ENCODE measurements around the gene POLR1D. TPM values are rescaled to one million over a fixed set of nuclear protein-coding genes. Genes with fewer than 3 reads are reported as not detected.

POLR1D gene
- total RNA-seq, 2 experiments from 2014 or later = 191 to 198 TPM

DNA sequence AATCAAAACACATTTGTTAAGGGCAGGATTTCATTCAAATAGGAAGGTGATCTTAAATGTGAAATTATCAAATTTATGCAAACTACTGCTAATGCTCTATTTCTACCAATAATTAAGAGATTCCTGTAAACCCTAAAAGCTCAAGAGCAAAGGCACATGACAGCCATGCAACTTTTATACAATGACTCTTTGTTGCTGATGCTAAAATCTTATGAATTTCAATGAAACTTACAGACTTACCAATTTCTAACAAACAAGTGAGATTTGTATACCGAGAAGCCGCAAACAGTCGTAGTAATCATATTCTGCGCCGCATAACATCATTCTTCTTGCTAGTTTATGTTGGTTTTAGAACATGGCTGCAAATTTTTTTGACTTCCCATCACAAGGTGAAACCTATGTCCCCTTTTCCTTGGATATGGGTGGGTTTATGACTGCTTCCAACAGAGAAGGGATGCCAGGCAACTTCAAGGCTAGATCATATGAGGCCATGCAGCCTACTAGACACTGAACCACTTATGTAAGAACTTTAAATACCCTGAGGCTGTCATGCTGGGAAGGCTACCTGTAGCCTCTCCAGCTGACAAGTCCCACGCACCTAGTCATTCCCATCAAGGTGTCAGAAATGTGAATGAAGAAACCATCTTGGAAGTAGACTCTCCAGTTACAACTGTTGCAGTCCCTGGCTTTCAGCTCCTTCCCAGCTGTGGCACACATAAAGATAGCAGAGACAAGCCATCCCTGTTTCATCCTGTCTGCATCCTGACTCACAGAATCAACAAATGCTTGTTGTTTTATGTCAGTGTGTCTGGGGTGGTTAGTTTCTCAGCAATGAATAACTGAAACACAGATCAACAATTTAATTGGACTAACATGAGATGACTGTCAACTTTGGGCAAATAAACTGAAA lies 43.3 kb upstream of the POLR1D start:
- Mint-ChIP-seq H3K4me1 (ENCODE audit: low read depth) (peaks cover 14% of the 10 kb centered on the region), H3K4me3 (no peak overlapping the region), H3K36me3 (ENCODE audit: low read depth) (peaks cover 19% of the 10 kb centered on the region), H3K27ac (no peak overlapping the region), H3K9me3 (no peaks in the 10 kb centered on the region), H3K27me3 (no peaks in the 10 kb centered on the region)
- TF ChIP-seq, protein P1, sequence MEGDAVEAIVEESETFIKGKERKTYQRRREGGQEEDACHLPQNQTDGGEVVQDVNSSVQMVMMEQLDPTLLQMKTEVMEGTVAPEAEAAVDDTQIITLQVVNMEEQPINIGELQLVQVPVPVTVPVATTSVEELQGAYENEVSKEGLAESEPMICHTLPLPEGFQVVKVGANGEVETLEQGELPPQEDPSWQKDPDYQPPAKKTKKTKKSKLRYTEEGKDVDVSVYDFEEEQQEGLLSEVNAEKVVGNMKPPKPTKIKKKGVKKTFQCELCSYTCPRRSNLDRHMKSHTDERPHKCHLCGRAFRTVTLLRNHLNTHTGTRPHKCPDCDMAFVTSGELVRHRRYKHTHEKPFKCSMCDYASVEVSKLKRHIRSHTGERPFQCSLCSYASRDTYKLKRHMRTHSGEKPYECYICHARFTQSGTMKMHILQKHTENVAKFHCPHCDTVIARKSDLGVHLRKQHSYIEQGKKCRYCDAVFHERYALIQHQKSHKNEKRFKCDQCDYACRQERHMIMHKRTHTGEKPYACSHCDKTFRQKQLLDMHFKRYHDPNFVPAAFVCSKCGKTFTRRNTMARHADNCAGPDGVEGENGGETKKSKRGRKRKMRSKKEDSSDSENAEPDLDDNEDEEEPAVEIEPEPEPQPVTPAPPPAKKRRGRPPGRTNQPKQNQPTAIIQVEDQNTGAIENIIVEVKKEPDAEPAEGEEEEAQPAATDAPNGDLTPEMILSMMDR (IDR thresholded peaks at IDR 0.05) = no peak
- ATAC-seq (no peak), DNase-seq (no peak)
- POLR2A ChIA-PET = no interaction called here
- CTCF ChIA-PET = no interaction called here
- intact Hi-C loops (cut with micrococcal nuclease) = no loop called here

- peaks cover 28% of the 10 kb centered on the region for H3K4me1 Mint-ChIP-seq (ENCODE audit: low read depth)
- no peaks in the 10 kb centered on the region for H3K27me3 Mint-ChIP-seq
- ATAC-seq (no peak), DNase-seq (no peak)
- POLR2A ChIA-PET = no interaction called here
- TF ChIP-seq, protein P1 (IDR thresholded peaks at IDR 0.05) = no peak
- peaks cover 7% of the 10 kb centered on the region for H3K36me3 Mint-ChIP-seq (ENCODE audit: low read depth)
- H3K9me3 Mint-ChIP-seq = peaks cover 4% of the 10 kb centered on the region
- intact Hi-C loops (cut with micrococcal nuclease) = no loop called here
- H3K27ac Mint-ChIP-seq = peak overlapping the region; percentile 64
- CTCF ChIA-PET = no interaction called here
- H3K4me3 Mint-ChIP-seq = no peak overlapping the region
These were observed 38.0 kb upstream of the POLR1D start for GRCh38 chr13:27583645-27584044.

- POLR2A ChIA-PET = no interaction called here
- no peak overlapping the region for H3K4me3 Mint-ChIP-seq
- CTCF ChIA-PET = no interaction called here
These were observed 34.5 kb upstream of the POLR1D start for GRCh38 chr13:27587095-27587746.

GRCh38 chr13:27588405-27588804 lies 33.3 kb upstream of the POLR1D start:
- Mint-ChIP-seq H3K4me1 (ENCODE audit: low read depth) (peaks cover 21% of the 10 kb centered on the region), H3K27me3 (no peaks in the 10 kb centered on the region), H3K36me3 (ENCODE audit: low read depth) (no peaks in the 10 kb centered on the region), H3K27ac (no peak overlapping the region), H3K9me3 (peaks cover 4% of the 10 kb centered on the region), H3K4me3 (no peak overlapping the region)
- CTCF ChIA-PET = interaction anchor here (0.7 to 1.5 kb wide), 2 partner anchors 40 to 238 kb away, joined by 3 to 5 read pairs; no protein-coding TSS in a partner anchor
- POLR2A ChIA-PET = no interaction called here
- intact Hi-C loops (cut with micrococcal nuclease) = no loop called here
- no peak for ATAC-seq
- DNase-seq = no peak
- TF ChIP-seq, protein P1 (IDR thresholded peaks at IDR 0.05) = no peak

More at GRCh38 chr13:27587095-27587746, 34.5 kb upstream of the POLR1D start:
- no peak for DNase-seq
- ATAC-seq = no peak
- no peaks in the 10 kb centered on the region for H3K27me3 Mint-ChIP-seq
- H3K36me3 Mint-ChIP-seq (ENCODE audit: low read depth) = peaks cover 2% of the 10 kb centered on the region
- TF ChIP-seq, protein P1 (IDR thresholded peaks at IDR 0.05) = no peak
- no peak overlapping the region for H3K27ac Mint-ChIP-seq
- H3K4me1 Mint-ChIP-seq (ENCODE audit: low read depth) = peaks cover 28% of the 10 kb centered on the region
- intact Hi-C loops (cut with micrococcal nuclease) = no loop called here
- peaks cover 4% of the 10 kb centered on the region for H3K9me3 Mint-ChIP-seq

DNA sequence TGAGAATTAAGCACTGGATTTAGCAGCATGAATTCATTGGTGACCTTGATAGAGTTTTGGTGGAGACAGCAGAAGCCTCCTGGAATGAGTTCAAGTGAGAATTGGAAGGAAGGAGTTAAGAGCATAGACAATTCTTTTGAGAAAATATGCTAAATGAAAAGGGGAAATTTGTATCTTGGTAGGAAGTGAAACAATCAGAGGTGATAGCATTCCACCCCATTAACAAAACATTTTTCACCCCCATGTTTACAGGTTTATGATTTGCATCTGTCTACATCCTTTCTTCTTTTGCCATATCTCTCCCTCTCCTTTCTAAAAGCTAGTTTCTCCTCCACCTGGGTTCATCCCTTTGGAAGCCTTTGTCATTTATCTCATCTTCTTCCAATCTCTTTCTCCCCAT lies 28.8 kb upstream of the POLR1D start:
- ATAC-seq (no peak), DNase-seq (no peak)
- Mint-ChIP-seq H3K4me3 (no peak overlapping the region), H3K27ac (no peak overlapping the region), H3K4me1 (ENCODE audit: low read depth) (no peaks in the 10 kb centered on the region), H3K27me3 (no peaks in the 10 kb centered on the region), H3K9me3 (peaks cover 4% of the 10 kb centered on the region), H3K36me3 (ENCODE audit: low read depth) (no peaks in the 10 kb centered on the region)
- ChIA-PET CTCF (no interaction called here), POLR2A (no interaction called here)
- TF ChIP-seq, protein P1 (IDR thresholded peaks at IDR 0.05) = no peak
- intact Hi-C loops (cut with micrococcal nuclease) = no loop called here

Data from activated CD8-positive, alpha-beta T cell treated with anti-CD3 and anti-CD28 coated beads for 36 hours (primary cell).